HEK293 (cell line): Measurements from ENCODE around the gene C2.

ENCODE experiments used
- CTCF ChIA-PET: fragments of 350-600 bp; formaldehyde crosslinking; extraction: SDS; loops from one replicate; lab custom pipeline; 2021; ENCODE audit warnings: antibody characterized with exemption; lab: Yijun Ruan, JAX
- POLR2A ChIA-PET: fragments of 300-600 bp; formaldehyde crosslinking; extraction: SDS; loops from one replicate; lab custom pipeline; 2020; ENCODE audit warnings: antibody characterized with exemption, inconsistent platforms; lab: Yijun Ruan, JAX
- H3K27ac ChIP-seq: fragments of 200-500 bp; sonication (Bioruptor generic); 2 replicates; pipeline ENCODE4 v1.5.1; 2014; ENCODE audit warnings: low read depth, low read length, control low read depth, inconsistent platforms; ENCODE audit errors: extremely low read depth
- H3K36me3 ChIP-seq, 2 experiments: fragments of 200-500 bp in 1 of 2; sonication (Bioruptor generic) in 1 of 2; 1 replicate in 1 of 2; 2 replicates in 1 of 2; pipeline ENCODE4 v1.5.1; 2014 to 2017; ENCODE audit warnings: inconsistent platforms in 2 of 2, low read length in 2 of 2; ENCODE audit not compliant: control insufficient read depth in 2 of 2, insufficient read depth in 1 of 2
- H3K4me1 ChIP-seq: fragments of 200-500 bp; sonication (Bioruptor generic); 2 replicates; pipeline ENCODE4 v1.5.1; 2014; ENCODE audit warnings: mild to moderate bottlenecking, low read length, inconsistent platforms; ENCODE audit not compliant: control insufficient read depth, insufficient read depth
- H3K4me3 ChIP-seq: 2 replicates; pipeline ENCODE4 v1.5.1; 2011; ENCODE audit warnings: low read depth, mild to moderate bottlenecking, control low read depth, low read length, moderate library complexity
- H3K9me3 ChIP-seq: fragments of 200-500 bp; sonication (Bioruptor generic); 2 replicates; pipeline ENCODE4 v1.5.1; 2014; ENCODE audit warnings: low read depth, low read length, inconsistent platforms; ENCODE audit not compliant: control insufficient read depth, insufficient read depth
- GLI4 ChIP-seq: fragments of 450-650 bp; formaldehyde crosslinking; IDR thresholded peaks from 2 replicates; pipeline ENCODE4 v1.5.1; 2016; ENCODE audit warnings: missing biosample characterization, missing genetic modification characterization
- GLIS2 ChIP-seq: fragments of 450-650 bp; formaldehyde crosslinking; IDR thresholded peaks from 2 replicates; pipeline ENCODE4 v1.5.1; 2016; ENCODE audit warnings: missing biosample characterization, missing genetic modification characterization
- HOXD13 ChIP-seq: sonication (generic); formaldehyde crosslinking; IDR thresholded peaks from 2 replicates; pipeline ENCODE4 v1.8.0; 2022; ENCODE audit warnings: missing genetic modification reagents, borderline replicate concordance
- KLF8 ChIP-seq: fragments of 450-650 bp; formaldehyde crosslinking; IDR thresholded peaks from 2 replicates; pipeline ENCODE4 v1.5.1; 2016; ENCODE audit warnings: missing biosample characterization, missing genetic modification characterization
- OVOL3 ChIP-seq: fragments of 450-650 bp; formaldehyde crosslinking; IDR thresholded peaks from 2 replicates; pipeline ENCODE4 v1.5.1; 2016; ENCODE audit warnings: missing biosample characterization, missing genetic modification characterization
- WT1 ChIP-seq: fragments of 450-650 bp; formaldehyde crosslinking; IDR thresholded peaks from 2 replicates; pipeline ENCODE4 v1.5.1; 2016; ENCODE audit warnings: missing biosample characterization, missing genetic modification characterization
- ZBTB17 ChIP-seq: fragments of 450-650 bp; formaldehyde crosslinking; IDR thresholded peaks from 2 replicates; pipeline ENCODE4 v1.5.1; 2016; ENCODE audit warnings: missing biosample characterization, missing genetic modification characterization
- ZBTB48 ChIP-seq: fragments of 450-650 bp; formaldehyde crosslinking; IDR thresholded peaks from 2 replicates; pipeline ENCODE4 v1.5.1; 2016; ENCODE audit warnings: missing biosample characterization, missing genetic modification characterization
- ZFP37 ChIP-seq: fragments of 450-650 bp; formaldehyde crosslinking; IDR thresholded peaks from 2 replicates; pipeline ENCODE4 v1.5.1; 2016; ENCODE audit warnings: missing biosample characterization, missing genetic modification characterization
- ZNF10 ChIP-seq: fragments of 450-650 bp; formaldehyde crosslinking; IDR thresholded peaks from 2 replicates; pipeline ENCODE4 v1.5.1; 2017; ENCODE audit warnings: missing biosample characterization, missing genetic modification characterization
- ZNF112 ChIP-seq: fragments of 450-650 bp; formaldehyde crosslinking; IDR thresholded peaks from 2 replicates; pipeline ENCODE4 v1.5.0; 2017; ENCODE audit warnings: missing biosample characterization, missing genetic modification characterization
- ZNF121 ChIP-seq: fragments of 450-650 bp; formaldehyde crosslinking; IDR thresholded peaks from 2 replicates; pipeline ENCODE4 v1.5.1; 2016; ENCODE audit warnings: missing biosample characterization, missing genetic modification characterization
- ZNF133 ChIP-seq: fragments of 450-650 bp; formaldehyde crosslinking; IDR thresholded peaks from 2 replicates; pipeline ENCODE4 v1.5.1; 2016; ENCODE audit warnings: missing biosample characterization, missing genetic modification characterization
- ZNF148 ChIP-seq: fragments of 450-650 bp; formaldehyde crosslinking; IDR thresholded peaks from 2 replicates; pipeline ENCODE4 v1.5.0; 2017; ENCODE audit warnings: missing biosample characterization, missing genetic modification characterization, borderline replicate concordance
- ZNF19 ChIP-seq: fragments of 450-650 bp; formaldehyde crosslinking; IDR thresholded peaks from 2 replicates; pipeline ENCODE4; 2016; ENCODE audit warnings: missing biosample characterization, missing genetic modification characterization, low read depth
- ZNF211 ChIP-seq: fragments of 450-650 bp; formaldehyde crosslinking; IDR thresholded peaks from 2 replicates; pipeline ENCODE4 v1.5.1; 2016; ENCODE audit warnings: low read depth, missing biosample characterization, missing genetic modification characterization
- ZNF221 ChIP-seq: fragments of 450-650 bp; formaldehyde crosslinking; IDR thresholded peaks from 2 replicates; pipeline ENCODE4 v1.5.1; 2017; ENCODE audit warnings: missing biosample characterization, missing genetic modification characterization, borderline replicate concordance
- ZNF292 ChIP-seq: fragments of 450-650 bp; formaldehyde crosslinking; IDR thresholded peaks from 2 replicates; pipeline ENCODE4 v1.5.1; 2016; ENCODE audit warnings: low read depth, missing biosample characterization, missing genetic modification characterization, borderline replicate concordance
- ZNF350 ChIP-seq: fragments of 450-650 bp; formaldehyde crosslinking; IDR thresholded peaks from 2 replicates; pipeline ENCODE4 v1.5.0; 2017; ENCODE audit warnings: missing biosample characterization, mild to moderate bottlenecking, missing genetic modification characterization
- ZNF366 ChIP-seq: fragments of 450-650 bp; formaldehyde crosslinking; conservative IDR thresholded peaks from 2 replicates; pipeline ENCODE4 v1.5.1; 2016; ENCODE audit warnings: missing biosample characterization, missing genetic modification characterization
- ZNF37A ChIP-seq: fragments of 450-650 bp; IDR thresholded peaks from 2 replicates; pipeline ENCODE4 v1.5.1; 2018; ENCODE audit warnings: missing biosample characterization, missing genetic modification characterization
- ZNF585B ChIP-seq: fragments of 450-650 bp; formaldehyde crosslinking; IDR thresholded peaks from 2 replicates; pipeline ENCODE4 v1.5.1; 2016; ENCODE audit warnings: missing biosample characterization, missing genetic modification characterization
- ZNF596 ChIP-seq: fragments of 450-650 bp; IDR thresholded peaks from 2 replicates; pipeline ENCODE4 v1.5.0; 2018; ENCODE audit warnings: missing biosample characterization, mild to moderate bottlenecking, missing genetic modification characterization, moderate library complexity
- ZNF621 ChIP-seq: fragments of 450-650 bp; formaldehyde crosslinking; IDR thresholded peaks from 2 replicates; pipeline ENCODE4 v1.5.1; 2017; ENCODE audit warnings: missing biosample characterization, missing genetic modification characterization
- ZNF623 ChIP-seq: fragments of 450-650 bp; formaldehyde crosslinking; IDR thresholded peaks from 2 replicates; pipeline ENCODE4 v1.5.1; 2016; ENCODE audit warnings: missing biosample characterization, missing genetic modification characterization
- ZNF658 ChIP-seq: fragments of 450-650 bp; formaldehyde crosslinking; IDR thresholded peaks from 2 replicates; pipeline ENCODE4; 2016; ENCODE audit warnings: missing biosample characterization, missing genetic modification characterization
- ZNF664 ChIP-seq: fragments of 450-650 bp; formaldehyde crosslinking; IDR thresholded peaks from 2 replicates; pipeline ENCODE4 v1.5.1; 2016; ENCODE audit warnings: missing biosample characterization, missing genetic modification characterization
- ZNF677 ChIP-seq: fragments of 450-650 bp; IDR thresholded peaks from 2 replicates; pipeline ENCODE4 v1.5.0; 2018; ENCODE audit warnings: missing biosample characterization, mild to moderate bottlenecking, missing genetic modification characterization, moderate library complexity
- ZNF768 ChIP-seq: fragments of 450-650 bp; formaldehyde crosslinking; IDR thresholded peaks from 2 replicates; pipeline ENCODE4 v1.5.1; 2018; ENCODE audit warnings: missing biosample characterization, mild to moderate bottlenecking, missing genetic modification characterization
- ZNF776 ChIP-seq: fragments of 450-650 bp; formaldehyde crosslinking; IDR thresholded peaks from 2 replicates; pipeline ENCODE4 v1.5.0; 2017; ENCODE audit warnings: missing biosample characterization, missing genetic modification characterization, borderline replicate concordance
- ZNF791 ChIP-seq: fragments of 450-650 bp; formaldehyde crosslinking; IDR thresholded peaks from 2 replicates; pipeline ENCODE4 v1.5.1; 2016; ENCODE audit warnings: missing biosample characterization, missing genetic modification characterization
- ZXDB ChIP-seq: fragments of 450-650 bp; formaldehyde crosslinking; IDR thresholded peaks from 2 replicates; pipeline ENCODE4 v1.5.1; 2016; ENCODE audit warnings: missing biosample characterization, missing genetic modification characterization
- TF ChIP-seq, protein P1 (sequence below): fragments of 450-650 bp; formaldehyde crosslinking; IDR thresholded peaks from 2 replicates; pipeline ENCODE4 v1.5.1; 2017; ENCODE audit warnings: missing biosample characterization, missing genetic modification characterization
- TF ChIP-seq, protein P2 (sequence below): fragments of 450-650 bp; formaldehyde crosslinking; IDR thresholded peaks from 2 replicates; pipeline ENCODE4 v1.5.1; 2016; ENCODE audit warnings: missing biosample characterization, missing genetic modification characterization

The C2 gene

DNA sequence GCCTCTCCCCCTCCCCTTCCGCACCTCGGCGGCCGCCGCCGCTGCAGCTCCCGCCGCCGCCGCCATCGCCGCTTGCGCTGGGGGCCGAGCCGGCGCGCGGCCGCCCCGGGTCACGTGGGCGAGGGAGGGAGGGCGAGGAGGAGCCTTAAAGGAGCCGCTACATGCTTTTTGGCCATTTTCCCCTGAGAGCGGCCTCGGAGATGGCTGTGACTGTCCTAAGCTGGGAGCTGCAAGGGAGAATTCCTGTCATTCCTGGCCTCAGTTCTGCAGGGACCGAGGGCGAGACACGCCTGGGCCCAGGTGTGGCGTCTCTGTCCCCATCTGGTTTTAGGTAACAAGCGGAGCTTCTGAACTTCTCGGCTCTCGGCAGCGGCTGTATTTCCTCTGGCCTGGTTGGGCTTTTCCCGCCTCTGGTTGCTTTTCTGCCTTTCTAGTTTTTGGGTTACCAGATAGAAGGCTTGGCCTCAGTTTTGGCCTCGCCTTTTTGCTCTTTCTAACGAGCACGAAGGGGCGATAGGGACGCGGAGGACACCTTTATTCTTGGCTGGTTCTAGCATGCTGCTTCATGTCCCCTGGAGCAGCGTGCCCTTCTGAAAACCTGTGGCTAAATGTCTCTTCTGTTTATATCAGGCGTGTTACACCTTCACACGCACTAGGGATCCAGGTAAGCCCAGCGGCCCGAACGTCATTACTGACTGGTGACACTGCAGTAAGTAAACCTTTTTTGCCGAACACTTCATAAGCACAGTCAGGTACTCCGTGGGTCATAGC, 29.7 kb upstream of the C2 start, which contains the start of gene EHMT2:
Gene EHMT2, minus strand, starts transcription at position 87 of the 771 bp plus-strand sequence. Its CDS starts 21 bp downstream, at position 66.
- Histone ChIP-seq H3K9me3 (no peaks in the 10 kb centered on the region), H3K27ac (peak within 1 kb of the TSS; percentile 65), H3K4me3 (peak within 1 kb of the TSS; percentile 94), H3K4me1 (peaks cover 6% of the 10 kb centered on the region), H3K36me3 (peaks cover 28 to 35% of the 10 kb centered on the region in 2 experiments)
- ChIA-PET POLR2A (interaction anchor here (0.6 to 3.1 kb wide), 27 partner anchors 10 to 356 kb away, joined by 3 to 30 read pairs (median 5); partner anchors contain the start of genes ABHD16A, ATF6B, DDAH2 and DDX39B), CTCF (interaction anchor here (0.6 to 3.4 kb wide), 10 partner anchors 8 to 300 kb away, joined by 3 to 16 read pairs (median 4); no protein-coding TSS in a partner anchor)
- no peak for TF ChIP-seq GLIS2 (tag by site-specific recombination)
- TF ChIP-seq ZNF211 (tag by site-specific recombination): no peak
- no peak for TF ChIP-seq ZNF623 (tag by site-specific recombination)
- TF ChIP-seq ZNF768 (tag by site-specific recombination): no peak
- no peak for TF ChIP-seq ZNF221 (tag by site-specific recombination)
- peak; percentile 43 for TF ChIP-seq ZNF366 (tag by site-specific recombination)
- no peak for TF ChIP-seq ZNF292
- no peak for TF ChIP-seq ZNF791 (tag by site-specific recombination)
- no peak for TF ChIP-seq ZNF658 (tag by site-specific recombination)
- no peak for TF ChIP-seq ZNF112 (tag by site-specific recombination)
- TF ChIP-seq, protein P1, sequence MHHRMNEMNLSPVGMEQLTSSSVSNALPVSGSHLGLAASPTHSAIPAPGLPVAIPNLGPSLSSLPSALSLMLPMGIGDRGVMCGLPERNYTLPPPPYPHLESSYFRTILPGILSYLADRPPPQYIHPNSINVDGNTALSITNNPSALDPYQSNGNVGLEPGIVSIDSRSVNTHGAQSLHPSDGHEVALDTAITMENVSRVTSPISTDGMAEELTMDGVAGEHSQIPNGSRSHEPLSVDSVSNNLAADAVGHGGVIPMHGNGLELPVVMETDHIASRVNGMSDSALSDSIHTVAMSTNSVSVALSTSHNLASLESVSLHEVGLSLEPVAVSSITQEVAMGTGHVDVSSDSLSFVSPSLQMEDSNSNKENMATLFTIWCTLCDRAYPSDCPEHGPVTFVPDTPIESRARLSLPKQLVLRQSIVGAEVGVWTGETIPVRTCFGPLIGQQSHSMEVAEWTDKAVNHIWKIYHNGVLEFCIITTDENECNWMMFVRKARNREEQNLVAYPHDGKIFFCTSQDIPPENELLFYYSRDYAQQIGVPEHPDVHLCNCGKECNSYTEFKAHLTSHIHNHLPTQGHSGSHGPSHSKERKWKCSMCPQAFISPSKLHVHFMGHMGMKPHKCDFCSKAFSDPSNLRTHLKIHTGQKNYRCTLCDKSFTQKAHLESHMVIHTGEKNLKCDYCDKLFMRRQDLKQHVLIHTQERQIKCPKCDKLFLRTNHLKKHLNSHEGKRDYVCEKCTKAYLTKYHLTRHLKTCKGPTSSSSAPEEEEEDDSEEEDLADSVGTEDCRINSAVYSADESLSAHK (tag by site-specific recombination): no peak
- TF ChIP-seq GLI4 (tag by site-specific recombination): no peak
- no peak for TF ChIP-seq ZNF133 (tag by site-specific recombination)
- TF ChIP-seq ZXDB: no peak
- TF ChIP-seq, protein P2, sequence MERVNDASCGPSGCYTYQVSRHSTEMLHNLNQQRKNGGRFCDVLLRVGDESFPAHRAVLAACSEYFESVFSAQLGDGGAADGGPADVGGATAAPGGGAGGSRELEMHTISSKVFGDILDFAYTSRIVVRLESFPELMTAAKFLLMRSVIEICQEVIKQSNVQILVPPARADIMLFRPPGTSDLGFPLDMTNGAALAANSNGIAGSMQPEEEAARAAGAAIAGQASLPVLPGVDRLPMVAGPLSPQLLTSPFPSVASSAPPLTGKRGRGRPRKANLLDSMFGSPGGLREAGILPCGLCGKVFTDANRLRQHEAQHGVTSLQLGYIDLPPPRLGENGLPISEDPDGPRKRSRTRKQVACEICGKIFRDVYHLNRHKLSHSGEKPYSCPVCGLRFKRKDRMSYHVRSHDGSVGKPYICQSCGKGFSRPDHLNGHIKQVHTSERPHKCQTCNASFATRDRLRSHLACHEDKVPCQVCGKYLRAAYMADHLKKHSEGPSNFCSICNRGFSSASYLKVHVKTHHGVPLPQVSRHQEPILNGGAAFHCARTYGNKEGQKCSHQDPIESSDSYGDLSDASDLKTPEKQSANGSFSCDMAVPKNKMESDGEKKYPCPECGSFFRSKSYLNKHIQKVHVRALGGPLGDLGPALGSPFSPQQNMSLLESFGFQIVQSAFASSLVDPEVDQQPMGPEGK (tag by site-specific recombination): no peak
- no peak for TF ChIP-seq ZNF121 (tag by site-specific recombination)
- TF ChIP-seq ZNF10 (tag by site-specific recombination): no peak
- TF ChIP-seq ZNF596: no peak
- peak; percentile 51; the same call in 1 of the 2 replicates for TF ChIP-seq KLF8 (tag by site-specific recombination)
- TF ChIP-seq ZNF664 (tag by site-specific recombination): no peak
- no peak for TF ChIP-seq ZNF37A (tag by site-specific recombination)
- no peak for TF ChIP-seq HOXD13 (CRISPR knock-in tag)
- no peak for TF ChIP-seq ZNF585B (tag by site-specific recombination)
- TF ChIP-seq ZNF677 (tag by site-specific recombination): no peak
- no peak for TF ChIP-seq ZNF148 (tag by site-specific recombination)
- no peak for TF ChIP-seq ZNF350
- no peak for TF ChIP-seq ZBTB48 (tag by site-specific recombination)
- TF ChIP-seq ZNF19 (tag by site-specific recombination): no peak
- peak; percentile 45; the same call in 1 of the 2 replicates for TF ChIP-seq WT1 (tag by site-specific recombination)
- TF ChIP-seq OVOL3 (tag by site-specific recombination): no peak
- TF ChIP-seq ZBTB17 (tag by site-specific recombination): peak; percentile 87
- TF ChIP-seq ZFP37 (tag by site-specific recombination): peak; percentile 60; the same call in 1 of the 2 replicates
- TF ChIP-seq ZNF621: no peak
- no peak for TF ChIP-seq ZNF776 (tag by site-specific recombination)
